Limb (tissue), 2 donors: ENCODE measurements around the gene CALCOCO1.
A peak's percentile ranks its signal among the peaks of the same experiment; 100 is the strongest.
"Not testable (repeated sequence)": the region's sequence is repeated elsewhere in the genome, so short reads cannot be mapped to it uniquely, and the experiment has no call there.

Experiments used
- DNase-seq, 2 donors: peaks; one replicate each; pipeline ENCODE4 v3.0.0-alpha.2; 2016; ENCODE audit errors: extremely low spot score in 2 of 2

CALCOCO1 gene

GRCh38 chr12:53733051-53733806 lies 6.0 kb upstream of the CALCOCO1 start:
- DNase-seq: no peak

- no peak for DNase-seq
Measured at GRCh38 chr12:53729644-53730043, 2.4 kb upstream of the CALCOCO1 start.

- DNase-seq: no peak
Measured at GRCh38 chr12:53728206-53728605, 954 bp upstream of the CALCOCO1 start.

- DNase-seq: no peak
Measured at GRCh38 chr12:53726946-53727309, 324 bp downstream of the CALCOCO1 start.

GRCh38 chr12:53726341-53726740 lies 911 bp downstream of the CALCOCO1 start:
- DNase-seq: no peak

GRCh38 chr12:53725824-53726223 lies 1.4 kb downstream of the CALCOCO1 start:
- no peak for DNase-seq

GRCh38 chr12:53722450-53723041 lies 4.7 kb downstream of the CALCOCO1 start:
- no peak for DNase-seq

- DNase-seq: no peak
Measured at GRCh38 chr12:53720946-53721345, 6.3 kb downstream of the CALCOCO1 start.

GRCh38 chr12:53719649-53720048 lies 7.6 kb downstream of the CALCOCO1 start:
- no peak for DNase-seq

- not testable (repeated sequence) for DNase-seq
Measured at GRCh38 chr12:53718567-53718966, 8.7 kb downstream of the CALCOCO1 start.

- no peak for DNase-seq
Measured at GRCh38 chr12:53717319-53717718, 9.9 kb downstream of the CALCOCO1 start.

GRCh38 chr12:53714004-53714403 lies 13.2 kb downstream of the CALCOCO1 start:
- DNase-seq: no peak

- DNase-seq: no peak
Measured at GRCh38 chr12:53713516-53713915, 13.7 kb downstream of the CALCOCO1 start.

GRCh38 chr12:53712059-53712643 lies 15.1 kb downstream of the CALCOCO1 start:
- DNase-seq: no peak

GRCh38 chr12:53710091-53710490 lies 17.2 kb downstream of the CALCOCO1 start:
- DNase-seq: no peak

GRCh38 chr12:53709671-53710070 lies 17.6 kb downstream of the CALCOCO1 start:
- no peak for DNase-seq

GRCh38 chr12:53706080-53706479 lies 21.2 kb downstream of the CALCOCO1 start:
- DNase-seq: no peak

GRCh38 chr12:53703756-53704155 lies 23.5 kb downstream of the CALCOCO1 start:
- no peak for DNase-seq

- DNase-seq: peak; percentile 75 to 90
Measured at GRCh38 chr12:53701518-53702264, 25.6 kb downstream of the CALCOCO1 start.

- DNase-seq: no peak
Measured at GRCh38 chr12:53700567-53700966, 26.7 kb downstream of the CALCOCO1 start.

GRCh38 chr12:53699678-53700025 lies 27.6 kb downstream of the CALCOCO1 start:
- no peak for DNase-seq

- DNase-seq: no peak
Measured at GRCh38 chr12:53698948-53699677, 28.1 kb downstream of the CALCOCO1 start.
